NT2/D1 (cell line): ENCODE results near the gene TIPARP.

Source experiments
- YY1 ChIP-seq: IDR thresholded peaks from 2 replicates; pipeline ENCODE4 v1.6.1; 2011; ENCODE audit not compliant: insufficient read length, insufficient read depth
- ZNF274 ChIP-seq: IDR thresholded peaks from 2 replicates; pipeline ENCODE4 v1.6.1; 2011; ENCODE audit warnings: mild to moderate bottlenecking, low read depth, low read length

DNA sequence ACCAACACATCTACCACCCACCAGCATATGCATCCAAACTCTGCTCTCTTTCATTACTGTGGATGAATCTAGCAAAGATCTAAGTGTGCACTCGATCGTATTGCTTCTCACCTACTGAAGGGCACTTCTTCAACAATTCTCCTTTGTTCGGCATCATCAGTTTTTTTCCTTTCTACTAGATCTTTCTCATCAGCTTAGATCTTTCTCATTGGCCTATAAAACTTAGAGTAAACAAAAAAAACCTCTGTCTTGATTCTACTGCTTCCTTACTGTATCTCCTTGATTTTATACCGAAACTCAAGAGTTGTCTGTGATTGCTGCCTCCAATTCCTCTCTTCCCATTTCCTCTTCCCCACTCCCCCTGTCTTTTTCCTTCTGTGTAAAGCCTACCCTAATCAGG is 36.1 kb upstream of the TIPARP start:
- TF ChIP-seq ZNF274 (no peak), YY1 (no peak)
